Testis (tissue), 2 donors: Measurements from ENCODE around the gene FKBP9.
"Not testable (repeated sequence)": the region's sequence is repeated elsewhere in the genome, so short reads cannot be mapped to it uniquely, and the experiment has no call there.

ENCODE experiments used
- CTCF ChIP-seq, 3 experiments: fragments of 450-650 bp in 2 of 3; fragments of 200-600 bp in 1 of 3; sonication (generic) in 1 of 3; IDR thresholded peaks; one replicate each; pipeline ENCODE4 v1.5.1; 2016 to 2019; ENCODE audit warnings: antibody characterized with exemption in 3 of 3, mild to moderate bottlenecking in 2 of 3, moderate library complexity in 1 of 3
- POLR2A ChIP-seq: fragments of 450-650 bp; IDR thresholded peaks from one replicate; pipeline ENCODE4 v1.6.1; 2017; ENCODE audit warnings: antibody characterized with exemption, mild to moderate bottlenecking, moderate library complexity

- not testable (repeated sequence) for TF ChIP-seq CTCF (IDR thresholded peaks at IDR 0.05); POLR2A
Measured at GRCh38 chr7:32967268-32967582, 10.0 kb downstream of the FKBP9 start.
